H9 (cell line): ENCODE measurements around the gene GMPR. TPM values are rescaled to one million over a fixed set of nuclear protein-coding genes. Genes with fewer than 3 reads are reported as not detected.

Experiments used
- DNase-seq: peaks from one replicate; pipeline ENCODE4 v3.0.0-alpha.2; 2017
- H2AFZ ChIP-seq: one replicate; pipeline ENCODE4 v1.6.1; 2013; ENCODE audit warnings: mild to moderate bottlenecking, low read length, control low read depth, moderate library complexity
- H2AK5ac ChIP-seq: 2 replicates; pipeline ENCODE4 v1.6.1; 2013; ENCODE audit warnings: low read length, control low read depth, mixed read lengths; ENCODE audit not compliant: insufficient read length
- H2BK120ac ChIP-seq: one replicate; pipeline ENCODE4 v1.6.1; 2013; ENCODE audit warnings: low read depth, mild to moderate bottlenecking, low read length, control low read depth, inconsistent platforms; ENCODE audit not compliant: poor library complexity, severe bottlenecking
- H2BK12ac ChIP-seq: 2 replicates; pipeline ENCODE4 v1.6.1; 2013; ENCODE audit warnings: low read length, control low read depth, mixed read lengths, low read depth; ENCODE audit not compliant: insufficient read length
- H2BK15ac ChIP-seq: 2 replicates; pipeline ENCODE4 v1.6.1; 2013; ENCODE audit warnings: low read depth, low read length, control low read depth
- H2BK20ac ChIP-seq: one replicate; pipeline ENCODE4 v1.6.1; 2013; ENCODE audit warnings: low read depth, mild to moderate bottlenecking, low read length, control low read depth, inconsistent platforms; ENCODE audit not compliant: poor library complexity, severe bottlenecking
- H2BK5ac ChIP-seq: 2 replicates; pipeline ENCODE4 v1.6.1; 2013; ENCODE audit warnings: low read length, control low read depth, mixed read lengths; ENCODE audit not compliant: insufficient read length
- H3K14ac ChIP-seq: 2 replicates; pipeline ENCODE4 v1.6.1; 2013; ENCODE audit warnings: low read length, control low read depth; ENCODE audit not compliant: insufficient read depth
- H3K18ac ChIP-seq: 2 replicates; pipeline ENCODE4 v1.6.1; 2013; ENCODE audit warnings: low read depth, mild to moderate bottlenecking, mixed read lengths, low read length, control low read depth; ENCODE audit not compliant: insufficient read length
- H3K23ac ChIP-seq: 2 replicates; pipeline ENCODE4 v1.6.1; 2013; ENCODE audit warnings: low read length, control low read depth, mixed read lengths, low read depth; ENCODE audit not compliant: insufficient read length
- H3K23me2 ChIP-seq: 2 replicates; pipeline ENCODE4 v1.6.1; 2013; ENCODE audit warnings: low read depth, mild to moderate bottlenecking, mixed read lengths, low read length, control low read depth; ENCODE audit not compliant: insufficient read length, poor library complexity, severe bottlenecking
- H3K27ac ChIP-seq: 2 replicates; pipeline ENCODE4 v1.5.1; 2013; ENCODE audit warnings: low read length, control low read depth, mixed read lengths, low read depth; ENCODE audit not compliant: insufficient read length
- H3K27me3 ChIP-seq: 2 replicates; pipeline ENCODE4 v1.6.1; 2013; ENCODE audit warnings: low read length, control low read depth, inconsistent platforms; ENCODE audit not compliant: insufficient read depth
- H3K4ac ChIP-seq: 2 replicates; pipeline ENCODE4 v1.6.1; 2013; ENCODE audit warnings: low read depth, mild to moderate bottlenecking, control low read depth, inconsistent platforms, low read length, moderate library complexity
- H3K4me1 ChIP-seq: 2 replicates; pipeline ENCODE4 v1.6.1; 2013; ENCODE audit warnings: low read length, control low read depth, inconsistent platforms; ENCODE audit not compliant: insufficient read depth
- H3K4me2 ChIP-seq: 2 replicates; pipeline ENCODE4 v1.6.1; 2013; ENCODE audit warnings: low read length, control low read depth, mixed read lengths; ENCODE audit not compliant: insufficient read length, insufficient read depth
- H3K56ac ChIP-seq: 2 replicates; pipeline ENCODE4 v1.6.1; 2013; ENCODE audit warnings: low read depth, mild to moderate bottlenecking, mixed read lengths, low read length, control low read depth; ENCODE audit not compliant: insufficient read length
- H3K79me1 ChIP-seq: 2 replicates; pipeline ENCODE4 v1.6.1; 2013; ENCODE audit warnings: low read depth, mild to moderate bottlenecking, moderate library complexity, low read length, control low read depth, inconsistent platforms; ENCODE audit not compliant: insufficient read depth, poor library complexity, severe bottlenecking
- H3K79me2 ChIP-seq: 2 replicates; pipeline ENCODE4 v1.6.1; 2013; ENCODE audit warnings: low read length, control low read depth, inconsistent platforms; ENCODE audit not compliant: insufficient read depth
- H3K9ac ChIP-seq: 2 replicates; pipeline ENCODE4 v1.6.1; 2013; ENCODE audit warnings: low read length, control low read depth, mixed read lengths; ENCODE audit not compliant: insufficient read length; ENCODE audit errors: extremely low read depth
- H3K9me3 ChIP-seq: one replicate; pipeline ENCODE4 v1.6.1; 2013; ENCODE audit warnings: low read depth, low read length, inconsistent platforms; ENCODE audit not compliant: control insufficient read depth
- H3T11ph ChIP-seq: one replicate; pipeline ENCODE4 v1.6.1; 2013; ENCODE audit warnings: mild to moderate bottlenecking, low read length, control low read depth, inconsistent platforms
- H4K20me1 ChIP-seq: one replicate; pipeline ENCODE4 v1.6.1; 2013; ENCODE audit not compliant: control insufficient read depth, insufficient read length, insufficient read depth
- H4K5ac ChIP-seq: 2 replicates; pipeline ENCODE4 v1.6.1; 2013; ENCODE audit warnings: low read depth, mild to moderate bottlenecking, mixed read lengths, low read length, control low read depth; ENCODE audit not compliant: insufficient read length
- H4K8ac ChIP-seq: replicated peaks from 2 replicates; pipeline ENCODE4 v1.6.1; 2013; ENCODE audit warnings: low read length, control low read depth, mixed read lengths, low read depth; ENCODE audit not compliant: insufficient read length
- H4K91ac ChIP-seq: 2 replicates; pipeline ENCODE4 v1.6.1; 2013; ENCODE audit warnings: low read depth, mild to moderate bottlenecking, moderate library complexity, mixed read lengths, low read length, control low read depth; ENCODE audit not compliant: insufficient read length
- H3K27ac Mint-ChIP-seq, 3 experiments: 2 replicates in 2 of 3; 3 replicates in 1 of 3; pipeline ENCODE4 v1.8.0; 2020 to 2021; ENCODE audit warnings: mixed read lengths in 3 of 3, mild to moderate bottlenecking in 1 of 3, moderate library complexity in 1 of 3
- H3K27me3 Mint-ChIP-seq: 2 replicates; pipeline ENCODE4 v1.8.0; 2021; ENCODE audit warnings: low read depth, mild to moderate bottlenecking, moderate library complexity, mixed read lengths
- H3K36me3 Mint-ChIP-seq, 3 experiments: 2 replicates in 2 of 3; 3 replicates in 1 of 3; pipeline ENCODE4 v1.8.0; 2020 to 2021; ENCODE audit warnings: low read depth in 3 of 3, mixed read lengths in 3 of 3; ENCODE audit not compliant: insufficient read depth in 1 of 3
- H3K4me1 Mint-ChIP-seq, 2 experiments: 2 replicates each; pipeline ENCODE4 v1.8.0; 2020; ENCODE audit warnings: mixed read lengths in 2 of 2
- H3K4me3 Mint-ChIP-seq, 2 experiments: 2 replicates in 1 of 2; 3 replicates in 1 of 2; pipeline ENCODE4 v1.8.0; 2020 to 2021; ENCODE audit warnings: mild to moderate bottlenecking in 2 of 2, mixed read lengths in 2 of 2, moderate library complexity in 1 of 2
- H3K9me3 Mint-ChIP-seq, 2 experiments: 2 replicates in 1 of 2; 3 replicates in 1 of 2; pipeline ENCODE4 v1.8.0; 2020; ENCODE audit warnings: mild to moderate bottlenecking in 2 of 2, mixed read lengths in 2 of 2, moderate library complexity in 1 of 2
- WGBS: extraction: QIAGEN DNeasy Blood & Tissue Kit; methylation state at CpG from one replicate; pipeline ENCODE4 v1.1.7; 2013; ENCODE audit warnings: missing lambda C conversion rate, low lambda C conversion rate, mixed read lengths; ENCODE audit not compliant: insufficient read length; ENCODE audit errors: extremely low coverage; 5-methylcytosine and 5-hydroxymethylcytosine counted together
- total RNA-seq: library from RNA; stranded (reverse); gene quantifications from 2 replicates; pipeline ENCODE4 v1.2.1, GENCODE V29; 2021
- TF ChIP-seq, protein P1 (sequence below): fragments of 200-600 bp; sonication (generic); conservative IDR thresholded peaks from 3 replicates; pipeline ENCODE4 v1.8.0; 2021; ENCODE audit warnings: antibody characterized with exemption, mild to moderate bottlenecking

GMPR gene
- total RNA-seq, 1 experiment from 2014 or later: 0.70 TPM

DNA sequence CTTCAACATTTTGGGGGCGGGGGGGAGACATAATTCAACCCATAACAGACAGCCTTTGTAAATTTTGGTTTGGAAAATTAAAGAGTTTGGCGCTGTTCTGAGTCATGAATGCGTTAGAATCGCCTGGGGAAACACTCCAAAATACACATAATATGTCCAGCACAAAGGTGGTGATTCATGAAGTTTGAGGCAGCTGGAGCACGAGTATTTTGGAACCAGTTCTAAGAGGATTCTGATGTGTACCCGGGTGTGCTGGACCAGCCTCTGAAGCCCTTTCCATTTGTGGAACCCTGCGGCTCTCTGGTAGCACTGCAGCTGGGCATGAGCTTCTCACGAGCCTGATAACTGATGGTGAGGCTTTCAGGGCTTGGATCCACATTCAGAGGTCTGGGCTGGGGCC is 4.7 kb downstream of the GMPR start:
- no peak overlapping the region for H2BK120ac ChIP-seq
- H3K27me3 ChIP-seq: peaks cover 9% of the 10 kb centered on the region; the same call in 1 of the 2 replicates
- no CpG with 5 or more reads among the region's 8 CpGs for WGBS
- no peak overlapping the region for H4K8ac ChIP-seq
- no peaks in the 10 kb centered on the region for H3K9me3 ChIP-seq
- peaks cover 12% of the 10 kb centered on the region for H3K23me2 ChIP-seq
- no peak overlapping the region for H2BK12ac ChIP-seq
- H3K4ac ChIP-seq: no peak overlapping the region
- H3K27ac ChIP-seq: no peak overlapping the region
- no peak overlapping the region for H3K4me2 ChIP-seq
- Mint-ChIP-seq H3K27me3 (peaks cover 44% of the 10 kb centered on the region), H3K4me1 (peaks cover 25 to 26% of the 10 kb centered on the region in 2 experiments), H3K36me3 (no peaks in the 10 kb centered on the region), H3K27ac (no peak overlapping the region), H3K9me3 (no peaks in the 10 kb centered on the region), H3K4me3 (no peak overlapping the region)
- no peak overlapping the region for H3K9ac ChIP-seq
- H2BK5ac ChIP-seq: no peak overlapping the region
- H3K79me2 ChIP-seq: no peaks in the 10 kb centered on the region
- H4K20me1 ChIP-seq: no peaks in the 10 kb centered on the region
- H3T11ph ChIP-seq: no peak overlapping the region
- no peak overlapping the region for H2BK15ac ChIP-seq
- H4K91ac ChIP-seq: no peak overlapping the region
- no peak overlapping the region for H3K56ac ChIP-seq
- no peak overlapping the region for H2BK20ac ChIP-seq
- peaks cover 2% of the 10 kb centered on the region; the same call in 1 of the 2 replicates for H3K4me1 ChIP-seq
- H3K79me1 ChIP-seq: no peaks in the 10 kb centered on the region
- TF ChIP-seq, protein P1, sequence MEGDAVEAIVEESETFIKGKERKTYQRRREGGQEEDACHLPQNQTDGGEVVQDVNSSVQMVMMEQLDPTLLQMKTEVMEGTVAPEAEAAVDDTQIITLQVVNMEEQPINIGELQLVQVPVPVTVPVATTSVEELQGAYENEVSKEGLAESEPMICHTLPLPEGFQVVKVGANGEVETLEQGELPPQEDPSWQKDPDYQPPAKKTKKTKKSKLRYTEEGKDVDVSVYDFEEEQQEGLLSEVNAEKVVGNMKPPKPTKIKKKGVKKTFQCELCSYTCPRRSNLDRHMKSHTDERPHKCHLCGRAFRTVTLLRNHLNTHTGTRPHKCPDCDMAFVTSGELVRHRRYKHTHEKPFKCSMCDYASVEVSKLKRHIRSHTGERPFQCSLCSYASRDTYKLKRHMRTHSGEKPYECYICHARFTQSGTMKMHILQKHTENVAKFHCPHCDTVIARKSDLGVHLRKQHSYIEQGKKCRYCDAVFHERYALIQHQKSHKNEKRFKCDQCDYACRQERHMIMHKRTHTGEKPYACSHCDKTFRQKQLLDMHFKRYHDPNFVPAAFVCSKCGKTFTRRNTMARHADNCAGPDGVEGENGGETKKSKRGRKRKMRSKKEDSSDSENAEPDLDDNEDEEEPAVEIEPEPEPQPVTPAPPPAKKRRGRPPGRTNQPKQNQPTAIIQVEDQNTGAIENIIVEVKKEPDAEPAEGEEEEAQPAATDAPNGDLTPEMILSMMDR: no peak
- DNase-seq: no peak
- no peak overlapping the region for H3K23ac ChIP-seq
- no peak overlapping the region for H2AFZ ChIP-seq
- no peak overlapping the region for H3K18ac ChIP-seq
- no peak overlapping the region for H3K14ac ChIP-seq
- no peak overlapping the region for H2AK5ac ChIP-seq
- no peak overlapping the region for H4K5ac ChIP-seq
